ENCODE measurements around the gene MRPL3. TPM values are rescaled to one million over a fixed set of nuclear protein-coding genes. Genes with fewer than 3 reads are reported as not detected.

MRPL3 gene
- total and polyA plus RNA-seq, 9 donors = 57.2 to 91.8 (median 70.1) TPM

- H3K4me3 ChIP-seq = no peak overlapping the region
- no peak for DNase-seq
- H3K9me3 ChIP-seq = no peaks in the 10 kb centered on the region
- no peak for TF ChIP-seq EP300 (IDR thresholded peaks at IDR 0.05)
- no peak for TF ChIP-seq CTCF (IDR thresholded peaks at IDR 0.05)
- no peak for TF ChIP-seq POLR2A (IDR thresholded peaks at IDR 0.05)
- no peaks in the 10 kb centered on the region for H3K36me3 ChIP-seq
- 83 to 90% (median 89%) methylated on average over 2 of the region's 2 CpGs for WGBS, 3 donors
- intact Hi-C loops (cut with DNase I) = no loop called here
- no peak overlapping the region for H3K27ac ChIP-seq
- peaks cover 1% of the 10 kb centered on the region for H3K4me1 ChIP-seq (ENCODE audit: insufficient read depth)
- H3K27me3 ChIP-seq = no peaks in the 10 kb centered on the region
These were observed 38.0 kb upstream of the MRPL3 start for GRCh38 chr3:131540821-131541220.

- Histone ChIP-seq H3K27ac (no peak overlapping the region), H3K9me3 (no peaks in the 10 kb centered on the region), H3K27me3 (no peaks in the 10 kb centered on the region), H3K4me3 (no peak overlapping the region), H3K4me1 (ENCODE audit: insufficient read depth) (peaks cover 1% of the 10 kb centered on the region), H3K36me3 (no peaks in the 10 kb centered on the region)
- intact Hi-C loops (cut with DNase I) = no loop called here
- TF ChIP-seq CTCF (IDR thresholded peaks at IDR 0.05) = no peak
- no peak for TF ChIP-seq POLR2A (IDR thresholded peaks at IDR 0.05)
- TF ChIP-seq EP300 (IDR thresholded peaks at IDR 0.05) = no peak
- DNase-seq = no peak
These were observed 37.4 kb upstream of the MRPL3 start for GRCh38 chr3:131540143-131540542.

- TF ChIP-seq EP300 (IDR thresholded peaks at IDR 0.05) (no peak), CTCF (IDR thresholded peaks at IDR 0.05) (no peak), POLR2A (IDR thresholded peaks at IDR 0.05) (no peak)
- intact Hi-C loops (cut with DNase I) = no loop called here
- Histone ChIP-seq H3K9me3 (no peaks in the 10 kb centered on the region), H3K27ac (no peak overlapping the region), H3K27me3 (no peaks in the 10 kb centered on the region), H3K4me1 (ENCODE audit: insufficient read depth) (peaks cover 1% of the 10 kb centered on the region), H3K36me3 (no peaks in the 10 kb centered on the region), H3K4me3 (no peak overlapping the region)
- DNase-seq = no peak
- WGBS, 3 donors = 91 to 100% (median 93%) methylated on average over 1 of the region's 1 CpG
These were observed 36.2 kb upstream of the MRPL3 start for GRCh38 chr3:131538968-131539367.

GRCh38 chr3:131537531-131537930, 34.8 kb upstream of the MRPL3 start:
- DNase-seq = no peak
- H3K9me3 ChIP-seq = no peaks in the 10 kb centered on the region
- H3K27me3 ChIP-seq = no peaks in the 10 kb centered on the region
- no peak overlapping the region for H3K4me3 ChIP-seq
- no peaks in the 10 kb centered on the region for H3K36me3 ChIP-seq
- no peak overlapping the region for H3K27ac ChIP-seq
- WGBS, 3 donors = 89 to 95% (median 92%) methylated on average over 3 of the region's 3 CpGs
- no peaks in the 10 kb centered on the region for H3K4me1 ChIP-seq (ENCODE audit: insufficient read depth)
- TF ChIP-seq EP300 (IDR thresholded peaks at IDR 0.05) = no peak
- TF ChIP-seq POLR2A (IDR thresholded peaks at IDR 0.05) = no peak
- TF ChIP-seq CTCF (IDR thresholded peaks at IDR 0.05) = no peak
- intact Hi-C loops (cut with DNase I) = no loop called here

- no peak overlapping the region for H3K27ac ChIP-seq
- no peaks in the 10 kb centered on the region for H3K36me3 ChIP-seq
- TF ChIP-seq POLR2A (IDR thresholded peaks at IDR 0.05) (no peak), CTCF (IDR thresholded peaks at IDR 0.05) (no peak)
- H3K4me1 ChIP-seq (ENCODE audit: insufficient read depth) = no peaks in the 10 kb centered on the region
- DNase-seq = no peak
- no peaks in the 10 kb centered on the region for H3K27me3 ChIP-seq
- no peak overlapping the region for H3K4me3 ChIP-seq
- intact Hi-C loops (cut with DNase I) = no loop called here
- WGBS, 3 donors = 69 to 82% (median 74%) methylated on average over 2 of the region's 2 CpGs
- no peaks in the 10 kb centered on the region for H3K9me3 ChIP-seq
These were observed 32.8 kb upstream of the MRPL3 start for GRCh38 chr3:131535596-131535995.

Data from ovary (tissue), 9 donors.